K562 (cell line): Measurements from ENCODE around the gene MPIG6B. TPM values are rescaled to one million over a fixed set of nuclear protein-coding genes. Genes with fewer than 3 reads are reported as not detected.

ENCODE experiments used
- ELF1 ChIP-seq: fragments of 200-800 bp; sonication (Bioruptor generic); IDR thresholded peaks from 2 replicates; pipeline ENCODE4 v1.6.1; 2016; ENCODE audit warnings: missing genetic modification characterization, missing compliant biosample characterization
- ZNF384 ChIP-seq: IDR thresholded peaks from 2 replicates; pipeline ENCODE4 v1.6.1; 2012; ENCODE audit warnings: low read depth, low read length, improper control_type of control experiment
- polyA plus RNA-seq, 8 experiments: library from polyadenylated mRNA; depleted of rRNA in 4 of 8; stranded (reverse) in 5 of 8; unstranded in 3 of 8; fragments of >200 nt; fragmentation: Nextera tagmentation in 2 of 8; fragmentation: Illumina TruSeq in 1 of 8; extraction: Ambion mirVana in 2 of 8; extraction: Trizol in 1 of 8; gene quantifications; 2 replicates each; pipeline versions ENCODE4 v1.2.1 to v1.2.3, GENCODE V29; 2011 to 2014; ENCODE audit warnings: inconsistent platforms in 1 of 8, missing spikeins in 1 of 8
- total RNA-seq, 7 experiments: library from RNA; depleted of rRNA in 6 of 7; stranded (reverse); fragments of >200 nt in 6 of 7; fragmentation: Illumina TruSeq in 2 of 7; extraction: Trizol in 2 of 7; gene quantifications; 2 replicates each; pipeline versions ENCODE4 v1.2.1 to v1.2.3, GENCODE V29; 2011 to 2021; ENCODE audit warnings: low replicate concordance in 1 of 7
- TF ChIP-seq, protein P1 (sequence below): fragments of 250-450 bp; sonication (Bioruptor Pico); IDR thresholded peaks from 2 replicates; pipeline ENCODE4 v1.4.0; 2020

Gene MPIG6B
- total and polyA plus RNA-seq, 9 of the 15 experiments (the other 6 are each of a cell fraction or from before 2014, with no cell fraction given): 0.11 to 1.2 (median 0.28) TPM; not detected in 1

DNA sequence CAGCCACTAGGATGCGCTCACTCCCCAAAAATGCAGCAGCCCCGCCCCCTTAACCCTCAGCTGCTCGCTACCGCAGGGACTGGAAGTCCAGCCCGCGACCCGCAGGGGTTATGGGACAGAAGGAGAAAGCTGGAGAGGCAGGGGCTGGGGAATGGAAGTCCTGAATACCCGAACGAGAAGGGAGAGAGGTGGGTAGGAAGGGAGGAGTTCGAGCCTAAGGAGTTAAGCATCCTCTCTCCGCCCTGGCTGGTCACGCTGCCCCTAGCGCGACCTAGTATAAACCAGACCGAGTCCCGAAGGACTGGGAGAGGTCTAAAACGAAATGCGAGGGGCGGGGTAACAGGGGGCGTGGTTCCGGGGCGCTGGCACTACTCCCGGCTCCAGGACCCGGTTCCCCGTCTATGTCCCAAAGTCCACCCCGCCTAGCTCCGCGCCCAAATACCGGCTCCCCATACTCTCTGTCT lies 6.4 kb downstream of the MPIG6B start (continued):
- TF ChIP-seq, protein P1, sequence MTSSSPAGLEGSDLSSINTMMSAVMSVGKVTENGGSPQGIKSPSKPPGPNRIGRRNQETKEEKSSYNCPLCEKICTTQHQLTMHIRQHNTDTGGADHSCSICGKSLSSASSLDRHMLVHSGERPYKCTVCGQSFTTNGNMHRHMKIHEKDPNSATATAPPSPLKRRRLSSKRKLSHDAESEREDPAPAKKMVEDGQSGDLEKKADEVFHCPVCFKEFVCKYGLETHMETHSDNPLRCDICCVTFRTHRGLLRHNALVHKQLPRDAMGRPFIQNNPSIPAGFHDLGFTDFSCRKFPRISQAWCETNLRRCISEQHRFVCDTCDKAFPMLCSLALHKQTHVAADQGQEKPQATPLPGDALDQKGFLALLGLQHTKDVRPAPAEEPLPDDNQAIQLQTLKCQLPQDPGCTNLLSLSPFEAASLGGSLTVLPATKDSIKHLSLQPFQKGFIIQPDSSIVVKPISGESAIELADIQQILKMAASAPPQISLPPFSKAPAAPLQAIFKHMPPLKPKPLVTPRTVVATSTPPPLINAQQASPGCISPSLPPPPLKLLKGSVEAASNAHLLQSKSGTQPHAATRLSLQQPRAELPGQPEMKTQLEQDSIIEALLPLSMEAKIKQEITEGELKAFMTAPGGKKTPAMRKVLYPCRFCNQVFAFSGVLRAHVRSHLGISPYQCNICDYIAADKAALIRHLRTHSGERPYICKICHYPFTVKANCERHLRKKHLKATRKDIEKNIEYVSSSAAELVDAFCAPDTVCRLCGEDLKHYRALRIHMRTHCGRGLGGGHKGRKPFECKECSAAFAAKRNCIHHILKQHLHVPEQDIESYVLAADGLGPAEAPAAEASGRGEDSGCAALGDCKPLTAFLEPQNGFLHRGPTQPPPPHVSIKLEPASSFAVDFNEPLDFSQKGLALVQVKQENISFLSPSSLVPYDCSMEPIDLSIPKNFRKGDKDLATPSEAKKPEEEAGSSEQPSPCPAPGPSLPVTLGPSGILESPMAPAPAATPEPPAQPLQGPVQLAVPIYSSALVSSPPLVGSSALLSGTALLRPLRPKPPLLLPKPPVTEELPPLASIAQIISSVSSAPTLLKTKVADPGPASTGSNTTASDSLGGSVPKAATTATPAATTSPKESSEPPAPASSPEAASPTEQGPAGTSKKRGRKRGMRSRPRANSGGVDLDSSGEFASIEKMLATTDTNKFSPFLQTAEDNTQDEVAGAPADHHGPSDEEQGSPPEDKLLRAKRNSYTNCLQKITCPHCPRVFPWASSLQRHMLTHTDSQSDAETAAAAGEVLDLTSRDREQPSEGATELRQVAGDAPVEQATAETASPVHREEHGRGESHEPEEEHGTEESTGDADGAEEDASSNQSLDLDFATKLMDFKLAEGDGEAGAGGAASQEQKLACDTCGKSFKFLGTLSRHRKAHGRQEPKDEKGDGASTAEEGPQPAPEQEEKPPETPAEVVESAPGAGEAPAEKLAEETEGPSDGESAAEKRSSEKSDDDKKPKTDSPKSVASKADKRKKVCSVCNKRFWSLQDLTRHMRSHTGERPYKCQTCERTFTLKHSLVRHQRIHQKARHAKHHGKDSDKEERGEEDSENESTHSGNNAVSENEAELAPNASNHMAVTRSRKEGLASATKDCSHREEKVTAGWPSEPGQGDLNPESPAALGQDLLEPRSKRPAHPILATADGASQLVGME (CRISPR knock-in tag): no peak
- no peak for TF ChIP-seq ELF1
- peak; percentile 48 for TF ChIP-seq ZNF384
